B cell (primary cell): ENCODE measurements around the gene PALLD. TPM values are rescaled to one million over a fixed set of nuclear protein-coding genes. Genes with fewer than 3 reads are reported as not detected.

ENCODE experiments used
- ATAC-seq: fragments of 200-7000 bp; cut with Tn5 transposase; one replicate; pipeline ENCODE4 v1.10.0; 2021; ENCODE audit warnings: low read depth, mild to moderate bottlenecking, moderate number of reproducible peaks, moderate library complexity
- CTCF ChIA-PET: fragments of 350-600 bp; sonication (Branson Sonifier 250); formaldehyde crosslinking; loops from one replicate; lab custom pipeline; 2021; ENCODE audit warnings: antibody characterized with exemption, inconsistent platforms; lab: Charles Lee
- POLR2A ChIA-PET: fragments of 350-600 bp; sonication (Branson Sonifier 250); formaldehyde crosslinking; loops from one replicate; lab custom pipeline; 2021; ENCODE audit warnings: antibody characterized with exemption; lab: Charles Lee
- DNase-seq: peaks from one replicate; pipeline ENCODE4 v3.0.0; 2013
- H2AFZ ChIP-seq: 2 replicates; pipeline ENCODE4 v1.6.1; 2012; ENCODE audit warnings: mild to moderate bottlenecking, low read depth, low read length; ENCODE audit not compliant: insufficient read depth, poor library complexity, severe bottlenecking
- H3K27ac ChIP-seq, 2 donors: 1 replicate in 1 of 2; 2 replicates in 1 of 2; pipeline ENCODE4 v1.5.1; 2012 to 2013; ENCODE audit warnings: low read length in 2 of 2, mild to moderate bottlenecking in 2 of 2, moderate library complexity in 1 of 2
- H3K27me3 ChIP-seq, 4 experiments: fragments of 200-600 bp in 1 of 4; sonication (generic) in 1 of 4; replicated peaks in 1 of 4; 1 replicate in 2 of 4; 2 replicates in 2 of 4; pipeline versions ENCODE4 v1.6.1 to v1.7.0; 2013 to 2016; ENCODE audit warnings: low read length in 3 of 4, mild to moderate bottlenecking in 2 of 4, mixed read lengths in 1 of 4, moderate library complexity in 1 of 4; ENCODE audit not compliant: insufficient read depth in 4 of 4, control insufficient read depth in 3 of 4; ENCODE audit errors: control extremely low read depth in 1 of 4
- H3K36me3 ChIP-seq, 2 experiments: replicated peaks in 1 of 2; 1 replicate in 1 of 2; 2 replicates in 1 of 2; pipeline versions ENCODE4 v1.6.1 to v1.7.1; 2013; ENCODE audit warnings: low read length in 1 of 2; ENCODE audit not compliant: insufficient read depth in 2 of 2, control insufficient read depth in 1 of 2; ENCODE audit errors: control extremely low read depth in 1 of 2, extremely low read depth in 1 of 2
- H3K4me1 ChIP-seq, 2 donors: fragments of 200-600 bp in 1 of 2; sonication (generic) in 1 of 2; 1 replicate in 1 of 2; 2 replicates in 1 of 2; pipeline versions ENCODE4 v1.5.1 to v1.6.1; 2013 to 2017; ENCODE audit warnings: low read length in 2 of 2; ENCODE audit not compliant: control insufficient read depth in 2 of 2, insufficient read depth in 2 of 2
- H3K4me2 ChIP-seq: replicated peaks from 2 replicates; pipeline ENCODE3; 2012; ENCODE audit warnings: mild to moderate bottlenecking, low read depth, low read length; ENCODE audit not compliant: poor library complexity, severe bottlenecking
- H3K4me3 ChIP-seq, 5 experiments: fragments of 200-600 bp in 1 of 5; sonication (generic) in 1 of 5; 1 replicate in 3 of 5; 2 replicates in 2 of 5; pipeline versions ENCODE4 v1.5.1 to v1.7.0; 2011 to 2016; ENCODE audit warnings: low read length in 4 of 5, mild to moderate bottlenecking in 4 of 5, low read depth in 2 of 5, control low read depth in 1 of 5, moderate library complexity in 1 of 5; ENCODE audit not compliant: insufficient read depth in 1 of 5; ENCODE audit errors: control extremely low read depth in 1 of 5, extremely low read depth in 1 of 5
- H3K79me2 ChIP-seq: fragments of 200-600 bp; sonication (generic); one replicate; pipeline ENCODE4 v1.6.0; 2016; ENCODE audit warnings: low read length; ENCODE audit not compliant: control insufficient read depth, insufficient read depth
- H3K9ac ChIP-seq: fragments of 200-600 bp; sonication (generic); 2 replicates; pipeline ENCODE4 v1.6.1; 2017; ENCODE audit warnings: mild to moderate bottlenecking, low read length, moderate library complexity
- H3K9me3 ChIP-seq, 3 donors: one replicate each; pipeline versions ENCODE4 v1.6.1 to v1.7.1; 2013; ENCODE audit warnings: low read length in 2 of 3; ENCODE audit not compliant: control insufficient read depth in 2 of 3, insufficient read depth in 1 of 3; ENCODE audit errors: control extremely low read depth in 1 of 3
- H4K20me1 ChIP-seq: 2 replicates; pipeline ENCODE4 v1.6.0; 2012; ENCODE audit warnings: mild to moderate bottlenecking, low read length; ENCODE audit not compliant: insufficient read depth, control insufficient read depth, poor library complexity, severe bottlenecking
- H3K27ac Mint-ChIP-seq: one replicate; pipeline ENCODE4 v1.8.0; 2021; ENCODE audit warnings: mixed read lengths
- H3K27me3 Mint-ChIP-seq: one replicate; pipeline ENCODE4 v1.8.0; 2021; ENCODE audit warnings: mixed read lengths
- H3K4me1 Mint-ChIP-seq: one replicate; pipeline ENCODE4 v1.8.0; 2021; ENCODE audit warnings: mixed read lengths
- H3K4me3 Mint-ChIP-seq: one replicate; pipeline ENCODE4 v1.8.0; 2021; ENCODE audit warnings: mixed read lengths
- H3K9me3 Mint-ChIP-seq: one replicate; pipeline ENCODE4 v1.8.0; 2022; ENCODE audit warnings: mixed read lengths; ENCODE audit not compliant: insufficient read depth
- EZH2 ChIP-seq: IDR thresholded peaks from 2 replicates; pipeline ENCODE4 v1.6.1; 2012; ENCODE audit warnings: borderline replicate concordance, low read depth, mild to moderate bottlenecking, moderate library complexity, low read length; ENCODE audit not compliant: insufficient read depth, poor library complexity, severe bottlenecking
- WGBS: methylation state at CpG from one replicate; pipeline ENCODE4 v1.1.5; 2013; ENCODE audit warnings: missing lambda C conversion rate; ENCODE audit not compliant: insufficient coverage; 5-methylcytosine and 5-hydroxymethylcytosine counted together
- intact Hi-C: fragments of 100-400 bp; cut with micrococcal nuclease; formaldehyde crosslinking; loops from one replicate; pipeline ENCODE4 v1.10.0; 2022
- polyA plus RNA-seq: library from polyadenylated mRNA; depleted of rRNA; stranded (reverse); fragments of >200 nt; gene quantifications from 2 replicates; pipeline ENCODE4 v1.2.3, GENCODE V29; 2012
- total RNA-seq, 2 donors: library from RNA; stranded (reverse); fragments of 120-200 nt in 1 of 2; gene quantifications; 1 replicate in 1 of 2; 2 replicates in 1 of 2; pipeline versions ENCODE4 v1.2.3 to v1.2.4, GENCODE V29; 2013 to 2022
- TF ChIP-seq, protein P1 (sequence below): fragments of 200-600 bp; IDR thresholded peaks from one replicate; pipeline ENCODE4 v1.8.0; 2022; ENCODE audit warnings: antibody characterized with exemption, mild to moderate bottlenecking

The PALLD gene
- total and polyA plus RNA-seq, 2 donors (not counting 1 experiment from before 2014, with no cell fraction given) = 0.63 to 0.71 TPM

DNA sequence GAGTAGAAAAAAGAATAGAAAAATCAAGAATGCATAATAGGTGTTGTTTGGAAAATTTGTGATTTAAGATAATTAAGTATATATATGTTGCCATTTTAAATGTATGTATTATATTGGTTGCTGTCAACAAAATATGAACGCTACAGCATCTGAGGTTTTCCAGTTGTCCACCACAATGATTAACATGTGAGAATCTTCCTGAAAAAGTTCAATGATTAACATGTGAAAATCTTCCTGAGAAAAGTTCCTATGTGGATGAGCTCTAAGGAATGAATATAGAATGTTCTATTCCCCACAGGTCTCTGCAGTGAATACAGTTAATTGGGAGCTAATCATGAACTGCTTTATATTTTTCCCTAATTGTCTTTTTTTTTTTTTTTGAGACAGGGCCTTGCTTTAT lies 298.5 kb downstream of the PALLD start:
- no peak overlapping the region for H3K9ac ChIP-seq
- ATAC-seq (no peak), DNase-seq (no peak)
- no peaks in the 10 kb centered on the region for H3K79me2 ChIP-seq
- peaks cover 1% of the 10 kb centered on the region in 2 donors for H3K4me1 ChIP-seq
- TF ChIP-seq, protein P1, sequence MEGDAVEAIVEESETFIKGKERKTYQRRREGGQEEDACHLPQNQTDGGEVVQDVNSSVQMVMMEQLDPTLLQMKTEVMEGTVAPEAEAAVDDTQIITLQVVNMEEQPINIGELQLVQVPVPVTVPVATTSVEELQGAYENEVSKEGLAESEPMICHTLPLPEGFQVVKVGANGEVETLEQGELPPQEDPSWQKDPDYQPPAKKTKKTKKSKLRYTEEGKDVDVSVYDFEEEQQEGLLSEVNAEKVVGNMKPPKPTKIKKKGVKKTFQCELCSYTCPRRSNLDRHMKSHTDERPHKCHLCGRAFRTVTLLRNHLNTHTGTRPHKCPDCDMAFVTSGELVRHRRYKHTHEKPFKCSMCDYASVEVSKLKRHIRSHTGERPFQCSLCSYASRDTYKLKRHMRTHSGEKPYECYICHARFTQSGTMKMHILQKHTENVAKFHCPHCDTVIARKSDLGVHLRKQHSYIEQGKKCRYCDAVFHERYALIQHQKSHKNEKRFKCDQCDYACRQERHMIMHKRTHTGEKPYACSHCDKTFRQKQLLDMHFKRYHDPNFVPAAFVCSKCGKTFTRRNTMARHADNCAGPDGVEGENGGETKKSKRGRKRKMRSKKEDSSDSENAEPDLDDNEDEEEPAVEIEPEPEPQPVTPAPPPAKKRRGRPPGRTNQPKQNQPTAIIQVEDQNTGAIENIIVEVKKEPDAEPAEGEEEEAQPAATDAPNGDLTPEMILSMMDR = no peak
- TF ChIP-seq EZH2 = no peak
- H3K27ac ChIP-seq = no peak overlapping the region
- H3K36me3 ChIP-seq = no peaks in the 10 kb centered on the region
- CTCF ChIA-PET = no interaction called here
- no peak overlapping the region for H3K4me3 ChIP-seq
- no peak overlapping the region for H2AFZ ChIP-seq
- no peak overlapping the region for H3K4me3 Mint-ChIP-seq
- no peak overlapping the region for H3K4me2 ChIP-seq
- H3K27me3 Mint-ChIP-seq = no peaks in the 10 kb centered on the region
- peaks cover 0 to 4% (median 0%) of the 10 kb centered on the region in 3 donors for H3K9me3 ChIP-seq
- no CpG with 5 or more reads among the region's 1 CpG for WGBS
- H4K20me1 ChIP-seq = no peaks in the 10 kb centered on the region
- no peak overlapping the region for H3K27ac Mint-ChIP-seq
- peaks cover 2% of the 10 kb centered on the region for H3K4me1 Mint-ChIP-seq
- H3K27me3 ChIP-seq = no peaks in the 10 kb centered on the region
- H3K9me3 Mint-ChIP-seq = no peaks in the 10 kb centered on the region
- intact Hi-C loops = no loop called here
- POLR2A ChIA-PET = interaction anchor here (0.6 kb wide), 1 partner anchor 36 kb away, joined by 3 read pairs; no protein-coding TSS in a partner anchor

DNA sequence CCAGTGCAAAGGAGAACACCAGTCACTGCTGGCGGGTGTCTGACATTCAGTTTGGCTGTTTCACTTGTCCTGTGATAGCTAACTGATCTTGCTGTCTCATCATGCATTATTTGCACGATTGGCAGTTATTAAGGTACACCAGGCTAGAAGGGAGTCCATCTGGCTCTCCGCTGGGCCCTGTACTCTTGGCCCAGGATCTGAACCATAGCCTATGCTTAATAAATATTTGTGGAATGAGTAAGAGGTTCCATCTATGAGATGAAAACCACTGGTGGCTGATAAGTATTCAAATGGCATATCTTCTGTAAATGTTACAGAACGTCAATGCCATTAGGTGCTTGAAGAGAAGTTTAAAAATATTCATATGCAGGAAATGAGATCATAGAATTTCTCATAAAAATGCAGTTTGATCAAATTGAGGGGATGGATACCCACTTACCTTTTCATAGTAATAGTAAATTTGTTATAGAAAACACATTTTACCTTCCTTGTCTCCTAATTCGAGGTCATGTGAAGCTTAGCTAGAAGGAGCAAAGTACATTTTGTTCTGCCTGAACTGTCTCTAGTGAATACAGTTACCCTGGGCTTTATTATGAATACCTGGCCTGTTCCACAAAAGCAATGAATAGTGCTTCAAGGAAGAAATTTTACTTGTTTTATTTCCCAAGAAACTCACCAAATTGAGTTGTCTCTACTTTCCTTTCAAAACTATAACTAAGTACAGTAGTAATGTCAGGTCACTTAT lies 299.7 kb downstream of the PALLD start:
- TF ChIP-seq, protein P1 = no peak
- no peak for TF ChIP-seq EZH2
- H3K27ac ChIP-seq = no peak overlapping the region
- CTCF ChIA-PET = no interaction called here
- H3K36me3 ChIP-seq = no peaks in the 10 kb centered on the region
- no peak overlapping the region for H3K4me3 ChIP-seq
- no peak for ATAC-seq
- Mint-ChIP-seq H3K27me3 (peaks cover 5% of the 10 kb centered on the region), H3K4me1 (no peaks in the 10 kb centered on the region), H3K9me3 (no peaks in the 10 kb centered on the region), H3K27ac (no peak overlapping the region), H3K4me3 (no peak overlapping the region)
- 91% methylated on average over 2 of the region's 5 CpGs for whole genome bisulfite sequencing
- intact Hi-C loops = no loop called here
- no peaks in the 10 kb centered on the region for H3K4me1 ChIP-seq
- H4K20me1 ChIP-seq = no peaks in the 10 kb centered on the region
- H3K9me3 ChIP-seq = peaks cover 0 to 4% (median 0%) of the 10 kb centered on the region in 3 donors
- POLR2A ChIA-PET = no interaction called here
- H3K27me3 ChIP-seq = no peaks in the 10 kb centered on the region
- no peak for DNase-seq
- H3K9ac ChIP-seq = no peak overlapping the region
- H2AFZ ChIP-seq = no peak overlapping the region
- H3K4me2 ChIP-seq = no peak overlapping the region
- H3K79me2 ChIP-seq = no peaks in the 10 kb centered on the region
